Esophagus squamous epithelium (tissue), 5 donors: Measurements from ENCODE around the gene USP53. TPM values are rescaled to one million over a fixed set of nuclear protein-coding genes. Genes with fewer than 3 reads are reported as not detected.
A peak's percentile ranks its signal among the peaks of the same experiment; 100 is the strongest.
"Not testable (repeated sequence)": the region's sequence is repeated elsewhere in the genome, so short reads cannot be mapped to it uniquely, and the experiment has no call there.

Experiments used
- DNase-seq: peaks from one replicate; lab custom pipeline; 2025; lab: John Stamatoyannopoulos, UW
- H3K27ac ChIP-seq, 4 donors: fragments of 200-600 bp; sonication (generic); one replicate each; pipeline ENCODE4 v1.5.1; 2016 to 2019; ENCODE audit warnings: mild to moderate bottlenecking in 1 of 4
- H3K27me3 ChIP-seq, 4 donors: fragments of 200-600 bp; sonication (generic); 1 replicate in 3 of 4; 2 replicates in 1 of 4; pipeline versions ENCODE4 v1.5.1 to v1.6.0; 2017 to 2021; ENCODE audit warnings: antibody characterized with exemption in 1 of 4
- H3K36me3 ChIP-seq, 3 donors: fragments of 200-600 bp; sonication (generic); one replicate each; pipeline ENCODE4 v1.5.1; 2016 to 2019
- H3K4me1 ChIP-seq, 3 donors: fragments of 200-600 bp; sonication (generic); one replicate each; pipeline ENCODE4 v1.5.1; 2017 to 2019
- H3K4me3 ChIP-seq, 4 donors: fragments of 200-600 bp; sonication (generic); 1 replicate in 3 of 4; 2 replicates in 1 of 4; pipeline ENCODE4 v1.5.1; 2016 to 2019; ENCODE audit warnings: mild to moderate bottlenecking in 2 of 4, moderate library complexity in 1 of 4
- H3K9me3 ChIP-seq, 3 donors: fragments of 200-600 bp; sonication (generic); one replicate each; pipeline ENCODE4 v1.5.1; 2016 to 2019
- POLR2A ChIP-seq, 4 donors: fragments of 450-650 bp; IDR thresholded peaks; one replicate each; pipeline ENCODE4 v1.6.1; 2017; ENCODE audit warnings: antibody characterized with exemption in 4 of 4, mild to moderate bottlenecking in 4 of 4, moderate library complexity in 3 of 4
- WGBS, 2 donors: methylation state at CpG; one replicate each; pipeline ENCODE4 v1.1.5; 2018; 5-methylcytosine and 5-hydroxymethylcytosine counted together
- intact Hi-C: fragments of 100-400 bp; cut with DNase I; formaldehyde crosslinking; loops from one replicate; pipeline ENCODE4 v1.15.0; 2022
- total RNA-seq, 4 donors: library from RNA; depleted of rRNA; stranded (reverse); fragments of >200 nt; gene quantifications; one replicate each; pipeline ENCODE4 v1.1.0, GENCODE V29; 2016
- TF ChIP-seq, protein P1 (sequence below), 6 experiments: fragments of 450-650 bp in 4 of 6; fragments of 200-600 bp in 2 of 6; sonication (generic) in 2 of 6; IDR thresholded peaks; one replicate each; pipeline ENCODE4 v1.5.1; 2016 to 2019; ENCODE audit warnings: antibody characterized with exemption in 6 of 6, mild to moderate bottlenecking in 4 of 6, moderate library complexity in 4 of 6
- donor health status: DM: yes; HTN: yes; CAD: no.

The USP53 gene
- total RNA-seq, 4 donors from 2014 or later = 21.9 to 71.5 (median 29.9) TPM

DNA sequence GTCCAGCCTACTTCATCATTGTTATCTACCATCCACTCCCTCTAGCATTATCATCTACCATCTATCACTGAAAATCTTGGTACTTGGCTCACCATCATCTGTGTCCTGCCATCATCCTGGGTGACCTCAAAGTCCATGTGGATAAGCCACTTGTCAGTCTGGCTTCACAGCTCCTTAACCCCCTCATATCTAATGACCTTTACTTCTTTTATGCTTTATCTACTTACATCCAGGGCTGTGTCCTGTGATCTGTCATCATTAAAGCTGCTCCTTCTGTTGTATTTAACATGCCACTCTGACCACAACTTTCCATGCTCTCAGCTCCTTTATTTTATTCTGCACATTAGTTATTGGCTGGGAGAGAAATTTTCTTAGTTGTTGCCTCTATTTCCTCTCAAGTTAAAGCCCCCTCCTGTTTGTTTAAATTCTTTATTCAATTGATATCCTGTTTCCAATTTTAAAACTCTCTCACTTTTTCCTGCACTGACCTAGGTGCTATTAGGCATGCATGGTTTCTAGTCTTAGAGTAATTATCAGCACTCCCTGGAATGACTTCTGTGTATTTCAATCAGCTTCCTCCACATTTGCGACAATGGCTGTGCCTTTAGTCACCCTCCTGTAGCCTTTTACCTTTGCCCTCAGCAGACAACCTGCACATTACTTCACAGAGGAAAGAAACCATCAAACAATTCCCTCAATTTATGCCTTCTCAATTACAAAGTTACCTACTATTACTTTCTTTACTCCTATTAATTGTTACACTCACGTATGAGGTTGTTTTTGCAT lies 117.5 kb downstream of the USP53 start:
- WGBS, 2 donors = 47 to 57% methylated on average over 2 of the region's 2 CpGs

DNA sequence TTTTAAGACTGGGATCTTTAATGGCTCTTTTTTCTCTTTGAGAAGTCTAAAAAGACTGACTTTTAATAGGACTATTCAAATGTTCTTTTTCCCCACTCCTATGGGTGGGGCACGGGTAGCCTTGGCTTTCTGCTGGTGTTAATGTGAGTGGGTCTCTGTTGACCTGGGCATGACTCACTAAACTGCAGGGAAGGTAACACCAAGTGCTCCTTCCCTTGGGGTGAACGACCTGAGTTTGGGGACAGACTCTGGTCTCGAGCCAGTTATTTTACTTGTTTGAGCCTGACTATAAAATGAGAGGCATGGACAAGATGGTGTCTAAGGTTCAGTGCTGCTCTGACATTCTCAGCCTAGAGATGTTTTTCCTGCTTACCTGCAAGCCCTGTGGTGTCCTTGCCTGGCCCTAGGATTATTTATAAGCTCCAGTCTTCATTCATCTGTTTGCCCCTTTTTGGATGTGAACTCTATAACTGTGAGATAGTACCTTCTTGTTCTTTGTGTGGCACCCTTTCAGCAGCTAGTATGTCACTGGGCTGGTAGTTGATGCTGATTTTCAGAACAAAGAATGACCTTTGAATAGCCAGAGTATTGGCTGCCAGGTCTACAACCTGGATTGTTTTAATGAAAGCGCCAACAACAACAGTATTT lies 123.9 kb downstream of the USP53 start:
- peak overlapping the region in 1 of 4 donors; percentile 14 for H3K27ac ChIP-seq
- H3K4me3 ChIP-seq, H3K27me3 ChIP-seq, intact Hi-C loops, H3K9me3 ChIP-seq, DNase-seq, H3K4me1 ChIP-seq, H3K36me3 ChIP-seq: not testable (repeated sequence)
- 71 to 100% methylated on average over 1 to 3 of the region's 4 CpGs for WGBS, 2 donors

More for the DNA sequence above, 117.5 kb downstream of the USP53 start:
- no peak overlapping the region for H3K4me3 ChIP-seq
- no peak overlapping the region for H3K27ac ChIP-seq
- no peaks in the 10 kb centered on the region for H3K36me3 ChIP-seq
- DNase-seq = no peak
- intact Hi-C loops = no loop called here
- no peaks in the 10 kb centered on the region for H3K27me3 ChIP-seq
- H3K9me3 ChIP-seq = no peaks in the 10 kb centered on the region
- no peak for TF ChIP-seq POLR2A (IDR thresholded peaks at IDR 0.05)
- TF ChIP-seq, protein P1, sequence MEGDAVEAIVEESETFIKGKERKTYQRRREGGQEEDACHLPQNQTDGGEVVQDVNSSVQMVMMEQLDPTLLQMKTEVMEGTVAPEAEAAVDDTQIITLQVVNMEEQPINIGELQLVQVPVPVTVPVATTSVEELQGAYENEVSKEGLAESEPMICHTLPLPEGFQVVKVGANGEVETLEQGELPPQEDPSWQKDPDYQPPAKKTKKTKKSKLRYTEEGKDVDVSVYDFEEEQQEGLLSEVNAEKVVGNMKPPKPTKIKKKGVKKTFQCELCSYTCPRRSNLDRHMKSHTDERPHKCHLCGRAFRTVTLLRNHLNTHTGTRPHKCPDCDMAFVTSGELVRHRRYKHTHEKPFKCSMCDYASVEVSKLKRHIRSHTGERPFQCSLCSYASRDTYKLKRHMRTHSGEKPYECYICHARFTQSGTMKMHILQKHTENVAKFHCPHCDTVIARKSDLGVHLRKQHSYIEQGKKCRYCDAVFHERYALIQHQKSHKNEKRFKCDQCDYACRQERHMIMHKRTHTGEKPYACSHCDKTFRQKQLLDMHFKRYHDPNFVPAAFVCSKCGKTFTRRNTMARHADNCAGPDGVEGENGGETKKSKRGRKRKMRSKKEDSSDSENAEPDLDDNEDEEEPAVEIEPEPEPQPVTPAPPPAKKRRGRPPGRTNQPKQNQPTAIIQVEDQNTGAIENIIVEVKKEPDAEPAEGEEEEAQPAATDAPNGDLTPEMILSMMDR (IDR thresholded peaks at IDR 0.05) = no peak
- H3K4me1 ChIP-seq = no peaks in the 10 kb centered on the region

DNA sequence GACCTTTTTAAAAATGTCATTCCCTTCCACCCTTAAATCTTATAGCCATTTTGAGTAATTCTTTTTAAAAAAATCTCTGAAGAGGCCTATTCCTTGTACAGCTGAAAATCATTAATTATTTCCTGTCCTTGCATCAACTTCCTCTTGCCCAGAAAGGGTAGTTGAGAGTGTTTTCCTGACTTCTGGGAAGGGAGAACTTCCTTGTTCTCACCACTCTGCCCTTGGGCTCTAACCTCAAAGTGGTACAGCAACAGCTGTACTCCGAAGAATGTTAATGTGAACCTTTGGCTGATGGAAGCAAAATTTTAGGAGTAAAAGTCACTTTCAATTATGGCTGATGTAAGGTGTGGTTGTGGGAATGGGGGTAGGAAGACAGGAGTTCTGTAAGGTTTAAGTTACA lies 124.5 kb downstream of the USP53 start:
- TF ChIP-seq POLR2A (IDR thresholded peaks at IDR 0.05) = no peak
- TF ChIP-seq, protein P1 (IDR thresholded peaks at IDR 0.05) = no peak
- Histone ChIP-seq H3K36me3 (no peaks in the 10 kb centered on the region), H3K27me3 (no peaks in the 10 kb centered on the region), H3K27ac (no peak overlapping the region), H3K4me3 (no peak overlapping the region), H3K9me3 (no peaks in the 10 kb centered on the region), H3K4me1 (no peaks in the 10 kb centered on the region)
- intact Hi-C loops = no loop called here
- no peak for DNase-seq
- 20 to 23% methylated on average over 1 of the region's 1 CpG for WGBS, 2 donors

DNA sequence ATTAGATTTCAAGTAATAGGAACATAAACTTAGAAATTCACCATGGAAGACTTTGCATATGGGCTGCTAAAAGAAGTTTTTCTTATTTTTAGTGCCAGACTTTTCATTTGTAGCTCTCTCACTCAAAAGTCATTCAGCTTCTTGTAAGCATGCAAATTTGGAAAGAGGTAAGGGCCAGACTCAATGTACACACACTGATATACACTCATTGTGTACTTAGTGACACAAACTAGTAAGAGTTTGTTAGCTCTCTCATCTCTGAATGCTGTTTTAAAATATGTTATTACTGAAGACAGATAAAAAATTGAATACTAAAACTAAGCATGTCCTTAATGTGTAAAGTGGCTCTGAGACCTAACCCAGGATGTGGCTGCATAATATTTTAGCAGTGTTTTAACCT lies 127.4 kb downstream of the USP53 start:
- H3K4me1 ChIP-seq, intact Hi-C loops, H3K27me3 ChIP-seq, H3K9me3 ChIP-seq, H3K4me3 ChIP-seq, H3K36me3 ChIP-seq, DNase-seq, H3K27ac ChIP-seq: not testable (repeated sequence)

DNA sequence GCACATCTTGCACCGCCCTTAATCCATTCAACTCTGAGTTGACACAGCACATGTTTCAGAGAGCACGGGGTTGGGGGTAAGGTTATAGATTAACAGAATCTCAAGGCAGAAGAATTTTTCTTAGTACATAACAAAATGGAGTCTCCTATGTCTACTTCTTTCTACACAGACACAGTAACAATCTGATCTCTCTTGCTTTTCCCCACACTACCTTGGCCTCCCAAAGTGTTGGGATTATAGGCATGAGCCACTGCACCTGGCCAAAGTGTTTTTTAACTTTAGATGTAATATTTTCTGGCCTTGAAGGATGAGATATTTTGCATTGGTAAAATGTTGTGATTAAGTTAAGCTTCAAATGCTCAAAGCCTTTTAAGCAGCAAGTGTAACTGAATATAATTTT lies 130.8 kb downstream of the USP53 start:
- DNase-seq, H3K9me3 ChIP-seq, H3K36me3 ChIP-seq, intact Hi-C loops, H3K27me3 ChIP-seq, H3K4me1 ChIP-seq, H3K4me3 ChIP-seq, H3K27ac ChIP-seq: not testable (repeated sequence)
- no CpG with 5 or more reads among the region's 2 CpGs for WGBS, 2 donors

Other genes starting within 250 kb of the USP53 start
- gene MYOZ2, start 76.9 kb upstream of the USP53 start, total RNA-seq = not detected
- not detected for gene FABP2, start 109.4 kb downstream of the USP53 start, total RNA-seq